Erythroblast (primary cell): Measurements from ENCODE around the gene NSD1.

Experiments used
- GATA1 ChIP-seq: IDR thresholded peaks from 2 replicates; pipeline ENCODE4 v1.6.1; 2011; ENCODE audit warnings: low read depth, mild to moderate bottlenecking, control low read depth, low read length, moderate library complexity
- POLR2A ChIP-seq: IDR thresholded peaks from 2 replicates; pipeline ENCODE4 v1.6.1; 2011; ENCODE audit warnings: mild to moderate bottlenecking, low read length

GRCh38 chr5:177330991-177331842 is 197.6 kb downstream of the NSD1 start:
- TF ChIP-seq POLR2A = no peak
- TF ChIP-seq GATA1 = no peak
